Measurements from ENCODE around the gene MRGPRD. TPM values are rescaled to one million over a fixed set of nuclear protein-coding genes. Genes with fewer than 3 reads are reported as not detected.

MRGPRD gene
- total RNA-seq, 1 experiment from 2014 or later: not detected

GRCh38 chr11:68994161-68994893, 13.5 kb upstream of the MRGPRD start:
- no TSS peak for BruUV-seq (replicated peaks)
- Histone ChIP-seq H3K36me3 (ENCODE audit: control insufficient read depth in 1 of 2, insufficient read depth in 2 of 2, low read length in 2 of 2) (no peaks in the 10 kb centered on the region), H3K9ac (ENCODE audit: low read length) (no peak overlapping the region), H3K27me3 (ENCODE audit: insufficient read depth, low read length) (no peaks in the 10 kb centered on the region), H3K4me3 (replicated peaks in 1 of 2; ENCODE audit: low read depth in 1 of 2, low read length in 2 of 2) (no peak overlapping the region), H3K9me2 (ENCODE audit: insufficient read depth) (no peaks in the 10 kb centered on the region), H3K79me2 (ENCODE audit: insufficient read depth, low read length) (no peaks in the 10 kb centered on the region), H4K20me1 (ENCODE audit: insufficient read depth) (no peaks in the 10 kb centered on the region), H3K4me2 (ENCODE audit: low read length) (no peak overlapping the region), H3K4me1 (ENCODE audit: control insufficient read depth in 1 of 2, insufficient read depth in 2 of 2, low read length in 2 of 2) (no peaks in the 10 kb centered on the region), H2AFZ (ENCODE audit: low read depth, low read length, poor library complexity, severe bottlenecking) (no peak overlapping the region), H3K9me3 (ENCODE audit: control insufficient read depth in 1 of 2, insufficient read depth in 1 of 2, low read depth in 1 of 2, low read length in 2 of 2) (no peaks in the 10 kb centered on the region), H3K27ac (ENCODE audit: low read depth, low read length) (no peak overlapping the region)
- ChIA-PET POLR2A (no interaction called here), CTCF (no interaction called here), RAD21 (ENCODE audit: low non-redundant PET in 1 of 2, low total read pairs in 2 of 2, uncharacterized antibody in 2 of 2, unreplicated experiment in 2 of 2) (no interaction called here)
- ATAC-seq (no peak), DNase-seq (ENCODE audit: low read depth, low spot score) (no peak)
- intact Hi-C loops (cut with micrococcal nuclease): no loop called here
- TF ChIP-seq, protein P1, sequence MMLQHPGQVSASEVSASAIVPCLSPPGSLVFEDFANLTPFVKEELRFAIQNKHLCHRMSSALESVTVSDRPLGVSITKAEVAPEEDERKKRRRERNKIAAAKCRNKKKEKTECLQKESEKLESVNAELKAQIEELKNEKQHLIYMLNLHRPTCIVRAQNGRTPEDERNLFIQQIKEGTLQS (IDR thresholded peaks at IDR 0.05): no peak
- TF ChIP-seq, protein P2, sequence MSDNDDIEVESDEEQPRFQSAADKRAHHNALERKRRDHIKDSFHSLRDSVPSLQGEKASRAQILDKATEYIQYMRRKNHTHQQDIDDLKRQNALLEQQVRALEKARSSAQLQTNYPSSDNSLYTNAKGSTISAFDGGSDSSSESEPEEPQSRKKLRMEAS (IDR thresholded peaks at IDR 0.05): no peak
- TF ChIP-seq POLR2AphosphoS5 (IDR thresholded peaks at IDR 0.05; ENCODE audit: low read depth, low read length): no peak
- no peak for TF ChIP-seq CBX3 (IDR thresholded peaks at IDR 0.05; ENCODE audit: low read depth)
- no peak for TF ChIP-seq TCF7L2 (IDR thresholded peaks at IDR 0.05; ENCODE audit: borderline replicate concordance, extremely low read depth, insufficient read depth, insufficient read length)
- no peak for TF ChIP-seq FOSL1 (IDR thresholded peaks at IDR 0.05; ENCODE audit: low read depth)
- no peak for TF ChIP-seq JUND (IDR thresholded peaks at IDR 0.05)
- TF ChIP-seq ZFX (IDR thresholded peaks at IDR 0.05): no peak
- no peak for TF ChIP-seq EZH2phosphoT487 (IDR thresholded peaks at IDR 0.05; ENCODE audit: borderline replicate concordance)
- no peak for TF ChIP-seq SP1 (IDR thresholded peaks at IDR 0.05; ENCODE audit: low read depth)
- TF ChIP-seq EGR1 (IDR thresholded peaks at IDR 0.05; ENCODE audit: low read depth): no peak
- TF ChIP-seq, protein P3, sequence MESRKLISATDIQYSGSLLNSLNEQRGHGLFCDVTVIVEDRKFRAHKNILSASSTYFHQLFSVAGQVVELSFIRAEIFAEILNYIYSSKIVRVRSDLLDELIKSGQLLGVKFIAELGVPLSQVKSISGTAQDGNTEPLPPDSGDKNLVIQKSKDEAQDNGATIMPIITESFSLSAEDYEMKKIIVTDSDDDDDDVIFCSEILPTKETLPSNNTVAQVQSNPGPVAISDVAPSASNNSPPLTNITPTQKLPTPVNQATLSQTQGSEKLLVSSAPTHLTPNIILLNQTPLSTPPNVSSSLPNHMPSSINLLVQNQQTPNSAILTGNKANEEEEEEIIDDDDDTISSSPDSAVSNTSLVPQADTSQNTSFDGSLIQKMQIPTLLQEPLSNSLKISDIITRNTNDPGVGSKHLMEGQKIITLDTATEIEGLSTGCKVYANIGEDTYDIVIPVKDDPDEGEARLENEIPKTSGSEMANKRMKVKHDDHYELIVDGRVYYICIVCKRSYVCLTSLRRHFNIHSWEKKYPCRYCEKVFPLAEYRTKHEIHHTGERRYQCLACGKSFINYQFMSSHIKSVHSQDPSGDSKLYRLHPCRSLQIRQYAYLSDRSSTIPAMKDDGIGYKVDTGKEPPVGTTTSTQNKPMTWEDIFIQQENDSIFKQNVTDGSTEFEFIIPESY (IDR thresholded peaks at IDR 0.05; ENCODE audit: extremely low read depth, insufficient replicate concordance, low read length): no peak
- no peak for TF ChIP-seq SIN3A (IDR thresholded peaks at IDR 0.05; ENCODE audit: low read depth)
- no peak for TF ChIP-seq EZH2 (IDR thresholded peaks at IDR 0.05)
- no peak for TF ChIP-seq YY1 (IDR thresholded peaks at IDR 0.05; ENCODE audit: extremely low read depth, insufficient replicate concordance, low read depth, low read length)
- TF ChIP-seq ZNF274 (IDR thresholded peaks at IDR 0.05; ENCODE audit: low read depth, low read length): no peak
- TF ChIP-seq SRF (IDR thresholded peaks at IDR 0.05; ENCODE audit: low read depth): no peak
- TF ChIP-seq ELF1 (IDR thresholded peaks at IDR 0.05; ENCODE audit: borderline replicate concordance, low read depth): no peak
- no peak for TF ChIP-seq CTCF (IDR thresholded peaks at IDR 0.05 in 2 of 3, conservative IDR thresholded peaks at IDR 0.05 in 1 of 3; ENCODE audit: borderline replicate concordance in 1 of 3, insufficient read depth in 1 of 3, low read depth in 2 of 3, low read length in 2 of 3)
- TF ChIP-seq POLR2A (IDR thresholded peaks at IDR 0.05; ENCODE audit: borderline replicate concordance, extremely low read depth, insufficient read depth, insufficient read length): no peak

Data from HCT116 (cell line).